Esophagus squamous epithelium (tissue), 5 donors: ENCODE results near the gene OR4K2. TPM values are rescaled to one million over a fixed set of nuclear protein-coding genes. Genes with fewer than 3 reads are reported as not detected.
"Not testable (repeated sequence)": the region's sequence is repeated elsewhere in the genome, so short reads cannot be mapped to it uniquely, and the experiment has no call there.

Experiments used
- DNase-seq: peaks from one replicate; lab custom pipeline; 2025; lab: John Stamatoyannopoulos, UW
- H3K27ac ChIP-seq, 4 donors: fragments of 200-600 bp; sonication (generic); one replicate each; pipeline ENCODE4 v1.5.1; 2016 to 2019; ENCODE audit warnings: mild to moderate bottlenecking in 1 of 4
- H3K27me3 ChIP-seq, 4 donors: fragments of 200-600 bp; sonication (generic); 1 replicate in 3 of 4; 2 replicates in 1 of 4; pipeline versions ENCODE4 v1.5.1 to v1.6.0; 2017 to 2021; ENCODE audit warnings: antibody characterized with exemption in 1 of 4
- H3K36me3 ChIP-seq, 3 donors: fragments of 200-600 bp; sonication (generic); one replicate each; pipeline ENCODE4 v1.5.1; 2016 to 2019
- H3K4me1 ChIP-seq, 3 donors: fragments of 200-600 bp; sonication (generic); one replicate each; pipeline ENCODE4 v1.5.1; 2017 to 2019
- H3K4me3 ChIP-seq, 4 donors: fragments of 200-600 bp; sonication (generic); 1 replicate in 3 of 4; 2 replicates in 1 of 4; pipeline ENCODE4 v1.5.1; 2016 to 2019; ENCODE audit warnings: mild to moderate bottlenecking in 2 of 4, moderate library complexity in 1 of 4
- H3K9me3 ChIP-seq, 3 donors: fragments of 200-600 bp; sonication (generic); one replicate each; pipeline ENCODE4 v1.5.1; 2016 to 2019
- POLR2A ChIP-seq, 4 donors: fragments of 450-650 bp; IDR thresholded peaks; one replicate each; pipeline ENCODE4 v1.6.1; 2017; ENCODE audit warnings: antibody characterized with exemption in 4 of 4, mild to moderate bottlenecking in 4 of 4, moderate library complexity in 3 of 4
- WGBS, 2 donors: methylation state at CpG; one replicate each; pipeline ENCODE4 v1.1.5; 2018; 5-methylcytosine and 5-hydroxymethylcytosine counted together
- intact Hi-C: fragments of 100-400 bp; cut with DNase I; formaldehyde crosslinking; loops from one replicate; pipeline ENCODE4 v1.15.0; 2022
- total RNA-seq, 4 donors: library from RNA; depleted of rRNA; stranded (reverse); fragments of >200 nt; gene quantifications; one replicate each; pipeline ENCODE4 v1.1.0, GENCODE V29; 2016
- TF ChIP-seq, protein P1 (sequence below), 6 experiments: fragments of 450-650 bp in 4 of 6; fragments of 200-600 bp in 2 of 6; sonication (generic) in 2 of 6; IDR thresholded peaks; one replicate each; pipeline ENCODE4 v1.5.1; 2016 to 2019; ENCODE audit warnings: antibody characterized with exemption in 6 of 6, mild to moderate bottlenecking in 4 of 6, moderate library complexity in 4 of 6
- donor health status: DM: yes; HTN: yes; CAD: no.

The OR4K2 gene, protein sequence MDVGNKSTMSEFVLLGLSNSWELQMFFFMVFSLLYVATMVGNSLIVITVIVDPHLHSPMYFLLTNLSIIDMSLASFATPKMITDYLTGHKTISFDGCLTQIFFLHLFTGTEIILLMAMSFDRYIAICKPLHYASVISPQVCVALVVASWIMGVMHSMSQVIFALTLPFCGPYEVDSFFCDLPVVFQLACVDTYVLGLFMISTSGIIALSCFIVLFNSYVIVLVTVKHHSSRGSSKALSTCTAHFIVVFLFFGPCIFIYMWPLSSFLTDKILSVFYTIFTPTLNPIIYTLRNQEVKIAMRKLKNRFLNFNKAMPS
- total RNA-seq, result not detected

DNA sequence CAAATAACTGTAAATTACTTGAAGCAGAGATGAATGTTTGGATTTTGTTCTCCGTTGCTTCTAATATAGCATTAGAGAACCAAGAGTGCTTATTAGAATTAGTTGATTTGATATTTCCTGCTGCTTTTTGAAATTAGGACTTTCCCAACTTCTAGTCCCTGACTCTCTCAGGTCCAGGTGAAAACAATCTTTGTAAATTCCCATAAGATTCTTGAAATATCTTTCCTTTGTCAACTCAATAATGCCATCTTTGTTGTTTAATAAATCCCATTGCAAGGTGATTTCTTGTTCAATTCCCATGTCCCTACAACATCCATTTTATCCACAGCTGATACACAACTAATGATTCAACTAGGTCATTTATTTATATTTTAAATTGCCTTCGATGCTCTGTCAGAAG lies at the start of gene OR4K2:
TSS of gene OR4K2 (plus strand) at position 301 of the 400 bp plus-strand sequence. CDS start 1,126 bp downstream, outside the sequence.
- Histone ChIP-seq H3K4me1 (no peaks in the 10 kb centered on the region), H3K27me3 (no peaks in the 10 kb centered on the region), H3K9me3 (no peaks in the 10 kb centered on the region), H3K27ac (no peak within 1 kb of the TSS), H3K36me3 (no peaks in the 10 kb centered on the region), H3K4me3 (no peak within 1 kb of the TSS)
- 43 to 58% methylated on average over 2 of the region's 2 CpGs for WGBS, 2 donors
- TF ChIP-seq POLR2A (IDR thresholded peaks at IDR 0.05), result no peak
- TF ChIP-seq, protein P1, sequence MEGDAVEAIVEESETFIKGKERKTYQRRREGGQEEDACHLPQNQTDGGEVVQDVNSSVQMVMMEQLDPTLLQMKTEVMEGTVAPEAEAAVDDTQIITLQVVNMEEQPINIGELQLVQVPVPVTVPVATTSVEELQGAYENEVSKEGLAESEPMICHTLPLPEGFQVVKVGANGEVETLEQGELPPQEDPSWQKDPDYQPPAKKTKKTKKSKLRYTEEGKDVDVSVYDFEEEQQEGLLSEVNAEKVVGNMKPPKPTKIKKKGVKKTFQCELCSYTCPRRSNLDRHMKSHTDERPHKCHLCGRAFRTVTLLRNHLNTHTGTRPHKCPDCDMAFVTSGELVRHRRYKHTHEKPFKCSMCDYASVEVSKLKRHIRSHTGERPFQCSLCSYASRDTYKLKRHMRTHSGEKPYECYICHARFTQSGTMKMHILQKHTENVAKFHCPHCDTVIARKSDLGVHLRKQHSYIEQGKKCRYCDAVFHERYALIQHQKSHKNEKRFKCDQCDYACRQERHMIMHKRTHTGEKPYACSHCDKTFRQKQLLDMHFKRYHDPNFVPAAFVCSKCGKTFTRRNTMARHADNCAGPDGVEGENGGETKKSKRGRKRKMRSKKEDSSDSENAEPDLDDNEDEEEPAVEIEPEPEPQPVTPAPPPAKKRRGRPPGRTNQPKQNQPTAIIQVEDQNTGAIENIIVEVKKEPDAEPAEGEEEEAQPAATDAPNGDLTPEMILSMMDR (IDR thresholded peaks at IDR 0.05), result no peak
- DNase-seq, result no peak
- intact Hi-C loops, result no loop called here

DNA sequence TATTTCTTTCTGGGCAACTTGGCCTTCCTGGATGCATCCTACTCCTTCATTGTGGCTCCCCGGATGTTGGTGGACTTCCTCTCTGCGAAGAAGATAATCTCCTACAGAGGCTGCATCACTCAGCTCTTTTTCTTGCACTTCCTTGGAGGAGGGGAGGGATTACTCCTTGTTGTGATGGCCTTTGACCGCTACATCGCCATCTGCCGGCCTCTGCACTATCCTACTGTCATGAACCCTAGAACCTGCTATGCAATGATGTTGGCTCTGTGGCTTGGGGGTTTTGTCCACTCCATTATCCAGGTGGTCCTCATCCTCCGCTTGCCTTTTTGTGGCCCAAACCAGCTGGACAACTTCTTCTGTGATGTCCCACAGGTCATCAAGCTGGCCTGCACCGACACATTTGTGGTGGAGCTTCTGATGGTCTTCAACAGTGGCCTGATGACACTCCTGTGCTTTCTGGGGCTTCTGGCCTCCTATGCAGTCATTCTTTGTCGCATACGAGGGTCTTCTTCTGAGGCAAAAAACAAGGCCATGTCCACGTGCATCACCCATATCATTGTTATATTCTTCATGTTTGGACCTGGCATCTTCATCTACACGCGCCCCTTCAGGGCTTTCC lies 47.2 kb upstream of the OR4K2 start:
- H3K27me3 ChIP-seq, H3K4me1 ChIP-seq, H3K27ac ChIP-seq, H3K36me3 ChIP-seq, H3K9me3 ChIP-seq, intact Hi-C loops, DNase-seq, H3K4me3 ChIP-seq: not testable (repeated sequence)
- 63 to 64% methylated on average over 11 to 12 of the region's 12 CpGs for WGBS, 2 donors

DNA sequence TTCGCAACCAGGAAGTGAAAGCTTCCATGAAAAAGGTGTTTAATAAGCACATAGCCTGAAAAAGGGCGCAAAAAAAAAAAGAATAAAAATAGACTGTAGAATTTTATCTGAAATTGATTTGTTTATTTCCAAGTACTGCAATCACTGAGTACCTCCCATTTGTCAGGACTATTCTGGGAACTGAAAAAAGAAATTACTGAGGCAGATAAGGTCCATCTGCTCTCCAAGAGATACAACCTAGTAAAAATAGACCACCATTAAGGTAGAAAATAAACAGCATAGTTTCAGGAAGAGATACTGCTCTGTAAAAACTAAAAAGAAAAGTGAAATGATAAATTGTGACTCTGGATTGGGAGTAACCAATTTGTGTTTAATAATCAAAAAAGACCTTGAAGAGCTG lies 46.6 kb upstream of the OR4K2 start:
- H3K4me3 ChIP-seq, result no peak overlapping the region
- no peak for TF ChIP-seq POLR2A (IDR thresholded peaks at IDR 0.05)
- TF ChIP-seq, protein P1 (IDR thresholded peaks at IDR 0.05), result no peak
- DNase-seq, result no peak
- WGBS, 2 donors, result 65 to 83% methylated on average over 1 to 2 of the region's 2 CpGs
- peaks cover 0 to 6% (median 3%) of the 10 kb centered on the region in 3 donors for H3K9me3 ChIP-seq
- intact Hi-C loops, result no loop called here
- H3K4me1 ChIP-seq, result no peaks in the 10 kb centered on the region
- H3K36me3 ChIP-seq, result no peaks in the 10 kb centered on the region
- H3K27me3 ChIP-seq, result no peaks in the 10 kb centered on the region
- H3K27ac ChIP-seq, result no peak overlapping the region

DNA sequence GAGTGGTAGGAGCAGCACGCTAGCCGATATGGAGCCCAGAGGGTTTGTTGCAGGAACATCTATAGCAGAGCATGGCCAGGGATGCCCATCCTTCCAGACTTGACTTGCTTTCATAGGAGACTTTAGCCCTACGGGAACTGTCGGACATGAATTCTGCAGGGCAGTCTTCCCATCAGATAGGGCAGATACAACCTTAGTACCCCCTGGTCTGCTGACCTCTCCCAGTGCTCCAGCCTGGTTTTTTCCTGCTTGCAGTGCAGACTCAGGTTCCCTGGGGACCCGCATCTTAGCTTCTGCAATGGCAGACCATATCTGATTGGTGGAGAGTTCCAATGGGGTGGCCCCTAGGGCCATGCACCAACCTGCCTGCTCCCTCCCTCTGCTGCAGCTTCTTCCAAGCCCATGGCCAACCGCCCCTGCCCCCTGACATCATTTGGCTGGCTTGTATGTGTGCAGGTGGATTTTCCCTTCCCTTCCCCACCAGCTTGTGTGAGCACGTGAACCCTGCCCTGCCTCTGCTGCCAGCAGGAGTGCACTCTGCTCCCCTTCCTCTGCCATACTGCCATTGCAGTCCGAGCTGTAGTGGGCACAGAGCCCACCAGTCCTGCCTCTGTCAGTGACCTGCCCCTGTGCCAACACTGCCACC lies 40.6 kb upstream of the OR4K2 start:
- H3K4me3 ChIP-seq, H3K27me3 ChIP-seq, intact Hi-C loops, H3K36me3 ChIP-seq, H3K4me1 ChIP-seq, DNase-seq, H3K27ac ChIP-seq: not testable (repeated sequence)
- 66 to 75% methylated on average over 7 of the region's 8 CpGs for WGBS, 2 donors
- H3K9me3 ChIP-seq, result peaks cover 0 to 42% (median 16%) of the 10 kb centered on the region in 3 donors

DNA sequence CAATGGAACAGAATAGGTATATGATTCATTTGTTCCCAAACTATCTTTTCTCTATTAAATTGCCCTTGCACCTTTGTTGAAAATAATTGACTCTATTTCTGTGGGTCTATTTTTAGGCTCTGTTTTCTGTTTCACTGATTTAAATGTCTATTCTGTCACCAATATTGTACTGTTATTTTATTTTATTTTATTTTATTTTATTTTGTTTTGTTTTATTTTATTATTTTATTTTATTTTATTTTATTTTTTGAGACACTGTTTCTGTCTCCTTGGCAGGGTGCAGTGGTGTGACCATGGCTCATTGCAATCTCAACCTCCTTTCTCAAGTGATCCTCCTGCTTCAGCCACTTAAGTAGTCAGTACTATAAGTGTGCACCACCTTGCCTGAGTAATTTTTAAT lies 36.5 kb upstream of the OR4K2 start:
- no peak for DNase-seq
- peaks cover 0 to 42% (median 15%) of the 10 kb centered on the region in 3 donors for H3K9me3 ChIP-seq
- H3K27me3 ChIP-seq, result no peaks in the 10 kb centered on the region
- H3K36me3 ChIP-seq, result no peaks in the 10 kb centered on the region
- TF ChIP-seq POLR2A (IDR thresholded peaks at IDR 0.05), result no peak
- TF ChIP-seq, protein P1 (IDR thresholded peaks at IDR 0.05), result no peak
- H3K4me1 ChIP-seq, result no peaks in the 10 kb centered on the region
- H3K27ac ChIP-seq, result no peak overlapping the region
- H3K4me3 ChIP-seq, result no peak overlapping the region
- intact Hi-C loops, result no loop called here

DNA sequence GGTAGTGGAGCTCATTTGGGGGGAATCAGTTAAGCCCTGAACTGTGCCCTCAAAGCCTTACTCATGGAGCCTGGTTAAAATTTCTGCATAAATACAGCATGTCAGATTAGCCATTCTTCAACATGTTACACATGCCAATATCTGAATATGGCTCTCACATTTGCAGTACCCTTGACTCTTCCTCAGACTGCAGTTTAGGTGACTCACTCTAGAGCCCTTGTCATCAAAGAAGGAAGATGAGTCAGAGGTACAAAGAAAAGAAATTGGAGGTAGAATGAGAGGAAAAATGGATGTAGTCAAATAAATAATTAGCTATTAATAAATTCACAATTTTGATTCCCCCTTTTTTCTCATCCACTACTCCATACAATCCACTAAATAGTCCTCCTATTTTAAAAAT lies 23.6 kb upstream of the OR4K2 start:
- DNase-seq, result no peak
- no peaks in the 10 kb centered on the region for H3K4me1 ChIP-seq
- TF ChIP-seq, protein P1 (IDR thresholded peaks at IDR 0.05), result no peak
- no peak for TF ChIP-seq POLR2A (IDR thresholded peaks at IDR 0.05)
- H3K9me3 ChIP-seq, result peaks cover 0 to 7% (median 4%) of the 10 kb centered on the region in 3 donors
- intact Hi-C loops, result no loop called here
- H3K4me3 ChIP-seq, result no peak overlapping the region
- no peaks in the 10 kb centered on the region for H3K36me3 ChIP-seq
- no peaks in the 10 kb centered on the region for H3K27me3 ChIP-seq
- H3K27ac ChIP-seq, result no peak overlapping the region

DNA sequence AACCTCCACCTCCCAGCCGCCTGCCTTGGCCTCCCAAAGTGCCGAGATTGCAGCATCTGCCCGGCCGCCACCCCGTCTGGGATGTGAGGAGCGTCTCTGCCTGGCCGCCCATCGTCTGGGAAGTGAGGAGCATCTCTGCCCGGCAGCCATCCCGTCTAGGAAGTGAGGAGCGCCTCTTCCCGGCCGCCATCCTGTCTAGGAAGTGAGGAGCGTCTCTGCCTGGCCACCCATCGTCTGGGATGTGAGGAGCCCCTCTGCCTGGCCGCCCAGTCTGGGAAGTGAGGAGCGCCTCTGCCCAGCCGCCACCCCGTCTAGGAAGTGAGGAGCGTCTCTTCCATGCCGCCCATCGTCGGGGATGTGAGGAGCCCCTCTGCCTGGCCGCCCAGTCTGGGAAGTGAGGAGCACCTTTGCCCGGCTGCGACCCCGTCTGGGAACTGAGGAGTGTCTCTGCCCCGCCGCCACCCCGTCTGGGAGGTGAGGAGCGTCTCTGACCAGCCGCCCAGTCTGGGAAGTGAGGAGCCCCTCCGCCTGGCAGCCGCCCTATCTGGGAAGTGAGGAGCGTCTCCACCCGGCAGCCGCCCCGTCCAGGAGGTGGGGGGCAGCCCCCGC lies 8.8 kb upstream of the OR4K2 start:
- DNase-seq, H3K27me3 ChIP-seq, H3K4me3 ChIP-seq, H3K36me3 ChIP-seq, intact Hi-C loops, H3K4me1 ChIP-seq, H3K27ac ChIP-seq: not testable (repeated sequence)
- H3K9me3 ChIP-seq, result peaks cover 0 to 21% (median 0%) of the 10 kb centered on the region in 3 donors
- no CpG with 5 or more reads among the region's 39 CpGs for WGBS, 2 donors
